ENCODE data around the gene RAVER1.

The RAVER1 gene

GRCh38 chr19:10293637-10294367 lies 39.5 kb downstream of the RAVER1 start:
- Histone ChIP-seq H3K9ac (ENCODE audit: low read length in 2 of 2) (no peak overlapping the region), H3K27ac (ENCODE audit: low read length) (no peak overlapping the region), H3K36me3 (ENCODE audit: control insufficient read depth in 2 of 2, insufficient read depth in 2 of 2, low read length in 2 of 2) (no peaks in the 10 kb centered on the region), H3K9me3 (ENCODE audit: control insufficient read depth in 2 of 2, low read length in 2 of 2) (no peaks in the 10 kb centered on the region), H3K27me3 (ENCODE audit: control insufficient read depth in 1 of 2, insufficient read depth in 2 of 2, low read length in 2 of 2) (peaks cover 66 to 80% of the 10 kb centered on the region in 2 donors), H3K4me3 (ENCODE audit: low read length in 2 of 2) (no peak overlapping the region), H3K4me1 (ENCODE audit: control insufficient read depth, insufficient read depth, low read length) (peaks cover 47% of the 10 kb centered on the region)

- Histone ChIP-seq H3K4me1 (ENCODE audit: control insufficient read depth, insufficient read depth, low read length) (peaks cover 49% of the 10 kb centered on the region), H3K9ac (ENCODE audit: low read length in 2 of 2) (no peak overlapping the region), H3K36me3 (ENCODE audit: control insufficient read depth in 2 of 2, insufficient read depth in 2 of 2, low read length in 2 of 2) (no peaks in the 10 kb centered on the region), H3K4me3 (ENCODE audit: low read length in 2 of 2) (peak overlapping the region in 1 of 2 donors; percentile 67), H3K9me3 (ENCODE audit: control insufficient read depth in 2 of 2, low read length in 2 of 2) (no peaks in the 10 kb centered on the region), H3K27me3 (ENCODE audit: control insufficient read depth in 1 of 2, insufficient read depth in 2 of 2, low read length in 2 of 2) (peaks cover 71 to 87% of the 10 kb centered on the region in 2 donors), H3K27ac (ENCODE audit: low read length) (no peak overlapping the region)
Measured at GRCh38 chr19:10292789-10293636, 40.3 kb downstream of the RAVER1 start.

GRCh38 chr19:10292206-10292788 lies 41.0 kb downstream of the RAVER1 start:
- H3K36me3 ChIP-seq (ENCODE audit: control insufficient read depth in 2 of 2, insufficient read depth in 2 of 2, low read length in 2 of 2): no peaks in the 10 kb centered on the region
- H3K27me3 ChIP-seq (ENCODE audit: control insufficient read depth in 1 of 2, insufficient read depth in 2 of 2, low read length in 2 of 2): peaks cover 78 to 94% of the 10 kb centered on the region in 2 donors
- peaks cover 52% of the 10 kb centered on the region for H3K4me1 ChIP-seq (ENCODE audit: control insufficient read depth, insufficient read depth, low read length)
- no peaks in the 10 kb centered on the region for H3K9me3 ChIP-seq (ENCODE audit: control insufficient read depth in 2 of 2, low read length in 2 of 2)
- no peak overlapping the region for H3K27ac ChIP-seq (ENCODE audit: low read length)
- H3K4me3 ChIP-seq (ENCODE audit: low read length in 2 of 2): peak overlapping the region; percentile 55 to 67
- H3K9ac ChIP-seq (ENCODE audit: low read length in 2 of 2): no peak overlapping the region

GRCh38 chr19:10291554-10292205 lies 41.6 kb downstream of the RAVER1 start:
- Histone ChIP-seq H3K27me3 (ENCODE audit: control insufficient read depth in 1 of 2, insufficient read depth in 2 of 2, low read length in 2 of 2) (peaks cover 78 to 98% of the 10 kb centered on the region in 2 donors), H3K9ac (ENCODE audit: low read length in 2 of 2) (no peak overlapping the region)

GRCh38 chr19:10290876-10291553 lies 42.3 kb downstream of the RAVER1 start:
- Histone ChIP-seq H3K27me3 (ENCODE audit: control insufficient read depth in 1 of 2, insufficient read depth in 2 of 2, low read length in 2 of 2) (peaks cover 79 to 96% of the 10 kb centered on the region in 2 donors), H3K36me3 (ENCODE audit: control insufficient read depth in 2 of 2, insufficient read depth in 2 of 2, low read length in 2 of 2) (no peaks in the 10 kb centered on the region), H3K4me3 (ENCODE audit: low read length in 2 of 2) (peak overlapping the region; percentile 55 to 67), H3K9me3 (ENCODE audit: control insufficient read depth in 2 of 2, low read length in 2 of 2) (no peaks in the 10 kb centered on the region), H3K27ac (ENCODE audit: low read length) (no peak overlapping the region), H3K9ac (ENCODE audit: low read length in 2 of 2) (no peak overlapping the region), H3K4me1 (ENCODE audit: control insufficient read depth, insufficient read depth, low read length) (peaks cover 56% of the 10 kb centered on the region)

More at GRCh38 chr19:10291554-10292205, 41.6 kb downstream of the RAVER1 start:
- Histone ChIP-seq H3K27ac (ENCODE audit: low read length) (no peak overlapping the region), H3K4me3 (ENCODE audit: low read length in 2 of 2) (peak overlapping the region; percentile 55 to 67), H3K9me3 (ENCODE audit: control insufficient read depth in 2 of 2, low read length in 2 of 2) (no peaks in the 10 kb centered on the region), H3K36me3 (ENCODE audit: control insufficient read depth in 2 of 2, insufficient read depth in 2 of 2, low read length in 2 of 2) (no peaks in the 10 kb centered on the region), H3K4me1 (ENCODE audit: control insufficient read depth, insufficient read depth, low read length) (peaks cover 55% of the 10 kb centered on the region)

GRCh38 chr19:10290357-10290875 lies 42.9 kb downstream of the RAVER1 start:
- H3K36me3 ChIP-seq (ENCODE audit: control insufficient read depth in 2 of 2, insufficient read depth in 2 of 2, low read length in 2 of 2): no peaks in the 10 kb centered on the region
- no peaks in the 10 kb centered on the region for H3K9me3 ChIP-seq (ENCODE audit: control insufficient read depth in 2 of 2, low read length in 2 of 2)
- no peak overlapping the region for H3K27ac ChIP-seq (ENCODE audit: low read length)
- H3K4me3 ChIP-seq (ENCODE audit: low read length in 2 of 2): peak overlapping the region in 1 of 2 donors; percentile 67
- H3K9ac ChIP-seq (ENCODE audit: low read length in 2 of 2): no peak overlapping the region
- H3K4me1 ChIP-seq (ENCODE audit: control insufficient read depth, insufficient read depth, low read length): peaks cover 54% of the 10 kb centered on the region
- peaks cover 77 to 90% of the 10 kb centered on the region in 2 donors for H3K27me3 ChIP-seq (ENCODE audit: control insufficient read depth in 1 of 2, insufficient read depth in 2 of 2, low read length in 2 of 2)

- Histone ChIP-seq H3K36me3 (ENCODE audit: control insufficient read depth in 2 of 2, insufficient read depth in 2 of 2, low read length in 2 of 2) (no peaks in the 10 kb centered on the region), H3K27ac (ENCODE audit: low read length) (no peak within 1 kb of the TSS), H3K4me3 (ENCODE audit: low read length in 2 of 2) (peak within 1 kb of the TSS; percentile 49 to 67), H3K27me3 (ENCODE audit: control insufficient read depth in 1 of 2, insufficient read depth in 2 of 2, low read length in 2 of 2) (peaks cover 76 to 85% of the 10 kb centered on the region in 2 donors), H3K4me1 (ENCODE audit: control insufficient read depth, insufficient read depth, low read length) (peaks cover 56% of the 10 kb centered on the region), H3K9ac (ENCODE audit: low read length in 2 of 2) (no peak within 1 kb of the TSS), H3K9me3 (ENCODE audit: control insufficient read depth in 2 of 2, low read length in 2 of 2) (no peaks in the 10 kb centered on the region)
Measured at GRCh38 chr19:10289836-10290356, 43.4 kb downstream of the RAVER1 start, which contains the start of gene ICAM5. Gene ICAM5, plus strand, starts transcription at chr19:10289952. Its CDS starts 92 bp downstream, at chr19:10290044.

- Histone ChIP-seq H3K9me3 (ENCODE audit: control insufficient read depth in 2 of 2, low read length in 2 of 2) (no peaks in the 10 kb centered on the region), H3K9ac (ENCODE audit: low read length in 2 of 2) (no peak overlapping the region), H3K27me3 (ENCODE audit: control insufficient read depth in 1 of 2, insufficient read depth in 2 of 2, low read length in 2 of 2) (peaks cover 72 to 79% of the 10 kb centered on the region in 2 donors), H3K36me3 (ENCODE audit: control insufficient read depth in 2 of 2, insufficient read depth in 2 of 2, low read length in 2 of 2) (no peaks in the 10 kb centered on the region), H3K27ac (ENCODE audit: low read length) (no peak overlapping the region), H3K4me3 (ENCODE audit: low read length in 2 of 2) (peak overlapping the region; percentile 49 to 62), H3K4me1 (ENCODE audit: control insufficient read depth, insufficient read depth, low read length) (peaks cover 56% of the 10 kb centered on the region)
Measured at GRCh38 chr19:10289167-10289835, 44.0 kb downstream of the RAVER1 start.

GRCh38 chr19:10288662-10289166 lies 44.6 kb downstream of the RAVER1 start:
- Histone ChIP-seq H3K9me3 (ENCODE audit: control insufficient read depth in 2 of 2, low read length in 2 of 2) (no peaks in the 10 kb centered on the region), H3K4me3 (ENCODE audit: low read length in 2 of 2) (peak overlapping the region; percentile 49 to 62), H3K9ac (ENCODE audit: low read length in 2 of 2) (no peak overlapping the region), H3K27ac (ENCODE audit: low read length) (no peak overlapping the region), H3K36me3 (ENCODE audit: control insufficient read depth in 2 of 2, insufficient read depth in 2 of 2, low read length in 2 of 2) (no peaks in the 10 kb centered on the region), H3K4me1 (ENCODE audit: control insufficient read depth, insufficient read depth, low read length) (peaks cover 56% of the 10 kb centered on the region), H3K27me3 (ENCODE audit: control insufficient read depth in 1 of 2, insufficient read depth in 2 of 2, low read length in 2 of 2) (peaks cover 67 to 74% of the 10 kb centered on the region in 2 donors)

Measured in stomach smooth muscle (tissue), 2 donors.